Hippocampal formation (tissue), 2 donors: Measurements from ENCODE around the gene VCP.

ENCODE experiments used
- DNase-seq, 2 donors: peaks; one replicate each; lab custom pipeline; 2025; lab: John Stamatoyannopoulos, UW

Gene VCP

DNA sequence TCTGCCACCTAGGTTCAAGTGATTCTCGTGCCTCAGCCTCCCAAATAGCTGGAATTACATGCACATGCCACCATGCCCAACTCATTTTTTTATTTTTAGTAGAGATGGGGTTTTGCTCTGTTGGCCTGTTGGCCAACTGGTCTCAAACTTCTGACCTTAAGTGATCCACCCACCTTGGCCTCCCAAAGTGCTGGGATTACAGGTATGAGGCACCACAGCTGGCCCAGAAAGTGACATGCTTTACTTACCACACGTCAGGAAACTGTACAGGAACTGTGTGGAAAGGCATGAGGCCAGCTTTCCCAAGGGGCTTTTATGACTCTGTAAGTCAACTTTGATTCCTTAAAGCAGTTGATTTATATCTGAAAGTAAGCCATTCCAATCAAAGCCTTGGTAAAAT, 57.9 kb downstream of the VCP start:
- DNase-seq, result no peak

GRCh38 chr9:35010351-35010958, 62.0 kb downstream of the VCP start:
- no peak for DNase-seq
